Measurements from ENCODE around the gene UPK1A.

- no peak for TF ChIP-seq CTCF (IDR thresholded peaks at IDR 0.05; ENCODE audit: poor library complexity, severe bottlenecking)
- TF ChIP-seq REST (IDR thresholded peaks at IDR 0.05; ENCODE audit: borderline replicate concordance), result no peak
- TF ChIP-seq TAF1 (IDR thresholded peaks at IDR 0.05; ENCODE audit: low read depth), result no peak
- no peak for TF ChIP-seq POLR2AphosphoS5 (IDR thresholded peaks at IDR 0.05)
- no peak for TF ChIP-seq EZH2 (IDR thresholded peaks at IDR 0.05; ENCODE audit: borderline replicate concordance, insufficient read depth, low read length, poor library complexity, severe bottlenecking)
- TF ChIP-seq EP300 (conservative IDR thresholded peaks at IDR 0.05; ENCODE audit: poor library complexity, severe bottlenecking), result no peak
Observed at GRCh38 chr19:35655600-35655999, 10.7 kb upstream of the UPK1A start.

Measured in neural cell (in vitro differentiated cells).